ENCODE measurements around the gene SNX13.

SNX13 gene

GRCh38 chr7:17946591-17946990 is 6.3 kb upstream of the SNX13 start:
- no peak for DNase-seq

GRCh38 chr7:17944720-17945119 is 4.4 kb upstream of the SNX13 start:
- no peak for DNase-seq

GRCh38 chr7:17943006-17943405 is 2.7 kb upstream of the SNX13 start:
- DNase-seq, result no peak

GRCh38 chr7:17942231-17942630 is 1.9 kb upstream of the SNX13 start:
- no peak for DNase-seq

- DNase-seq, result no peak
Observed at GRCh38 chr7:17940951-17941431, 697 bp upstream of the SNX13 start.

GRCh38 chr7:17939606-17940301 is 540 bp downstream of the SNX13 start:
- DNase-seq, result peak in 49 of 58 donors; percentile 17 to 79 (median 58)

- peak in 1 of 58 donors; percentile 5 for DNase-seq
Observed at GRCh38 chr7:17939211-17939605, 1.1 kb downstream of the SNX13 start.

GRCh38 chr7:17937506-17938120 is 2.7 kb downstream of the SNX13 start:
- DNase-seq, result no peak

- DNase-seq, result no peak
Observed at GRCh38 chr7:17936321-17936720, 4.0 kb downstream of the SNX13 start.

- no peak for DNase-seq
Observed at GRCh38 chr7:17934612-17935240, 5.6 kb downstream of the SNX13 start.

GRCh38 chr7:17934094-17934493 is 6.2 kb downstream of the SNX13 start:
- no peak for DNase-seq

- DNase-seq, result no peak
Observed at GRCh38 chr7:17932770-17933169, 7.5 kb downstream of the SNX13 start.

GRCh38 chr7:17931069-17931468 is 9.2 kb downstream of the SNX13 start:
- no peak for DNase-seq

GRCh38 chr7:17930546-17930945 is 9.7 kb downstream of the SNX13 start:
- no peak for DNase-seq

GRCh38 chr7:17929647-17930395 is 10.5 kb downstream of the SNX13 start:
- DNase-seq, result no peak

- no peak for DNase-seq
Observed at GRCh38 chr7:17928055-17928454, 12.2 kb downstream of the SNX13 start.

GRCh38 chr7:17921857-17922416 is 18.4 kb downstream of the SNX13 start:
- DNase-seq, result no peak

- no peak for DNase-seq
Observed at GRCh38 chr7:17917842-17918241, 22.5 kb downstream of the SNX13 start.

GRCh38 chr7:17916786-17917185 is 23.5 kb downstream of the SNX13 start:
- no peak for DNase-seq

GRCh38 chr7:17915796-17916195 is 24.5 kb downstream of the SNX13 start:
- no peak for DNase-seq

- no peak for DNase-seq
Observed at GRCh38 chr7:17915168-17915567, 25.1 kb downstream of the SNX13 start.

GRCh38 chr7:17913250-17913649 is 27.0 kb downstream of the SNX13 start:
- no peak for DNase-seq
